Transverse colon (tissue), 4 donors: ENCODE results near the gene PCBD2.

Experiments used
- CTCF ChIP-seq, 5 experiments: fragments of 200-600 bp in 3 of 5; fragments of 450-650 bp in 2 of 5; sonication (generic) in 3 of 5; IDR thresholded peaks; 1 replicate in 2 of 5; 2 replicates in 3 of 5; pipeline ENCODE4 v1.5.1; 2016 to 2017; ENCODE audit warnings: antibody characterized with exemption in 5 of 5, inconsistent platforms in 3 of 5, mild to moderate bottlenecking in 2 of 5, moderate library complexity in 1 of 5
- POLR2A ChIP-seq: fragments of 450-650 bp; IDR thresholded peaks from one replicate; pipeline ENCODE4 v1.6.1; 2016; ENCODE audit warnings: antibody characterized with exemption, mild to moderate bottlenecking, moderate library complexity
- POLR2AphosphoS5 ChIP-seq, 3 donors: sonication (generic); formaldehyde crosslinking; IDR thresholded peaks; one replicate each; pipeline ENCODE4 v1.6.1; 2016; ENCODE audit warnings: antibody characterized with exemption in 3 of 3

GRCh38 chr5:134857401-134857800 lies 47.5 kb upstream of the PCBD2 start:
- TF ChIP-seq CTCF (IDR thresholded peaks at IDR 0.05) (no peak), POLR2A (no peak), POLR2AphosphoS5 (IDR thresholded peaks at IDR 0.05) (no peak)
